Left forelimb (tissue), 1 donor: Measurements from ENCODE around the gene CCAR1.
"Not testable (repeated sequence)": the region's sequence is repeated elsewhere in the genome, so short reads cannot be mapped to it uniquely, and the experiment has no call there.

Experiments
- DNase-seq: peaks from one replicate; pipeline ENCODE4 v3.0.0-alpha.2; 2018; ENCODE audit warnings: low spot score

The CCAR1 gene

GRCh38 chr10:68720793-68721672 lies at the start of gene CCAR1:
Gene CCAR1 (plus strand): TSS chr10:68721239. CDS start chr10:68722505, 1,266 bp downstream.
- DNase-seq, result peak; percentile 98

DNA sequence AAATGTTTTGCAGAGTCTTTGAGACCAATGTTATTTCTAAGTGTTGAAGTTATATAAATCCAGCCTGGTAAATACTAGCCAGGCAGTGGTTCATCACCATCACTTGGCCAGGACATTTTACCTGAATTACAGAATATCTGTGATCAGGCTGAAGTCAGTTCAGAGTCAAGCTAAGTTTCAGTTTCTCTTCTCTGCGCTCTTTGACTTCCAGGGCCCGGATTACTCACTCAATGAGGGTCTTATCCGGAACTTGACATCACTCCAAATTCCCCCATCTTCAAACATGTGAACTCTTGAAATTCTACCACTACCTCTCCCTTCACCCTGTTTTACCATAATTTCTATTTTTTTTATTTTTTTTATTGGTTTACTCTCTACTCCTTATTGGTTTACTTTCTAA lies 36.6 kb upstream of the CCAR1 start:
- no peak for DNase-seq

DNA sequence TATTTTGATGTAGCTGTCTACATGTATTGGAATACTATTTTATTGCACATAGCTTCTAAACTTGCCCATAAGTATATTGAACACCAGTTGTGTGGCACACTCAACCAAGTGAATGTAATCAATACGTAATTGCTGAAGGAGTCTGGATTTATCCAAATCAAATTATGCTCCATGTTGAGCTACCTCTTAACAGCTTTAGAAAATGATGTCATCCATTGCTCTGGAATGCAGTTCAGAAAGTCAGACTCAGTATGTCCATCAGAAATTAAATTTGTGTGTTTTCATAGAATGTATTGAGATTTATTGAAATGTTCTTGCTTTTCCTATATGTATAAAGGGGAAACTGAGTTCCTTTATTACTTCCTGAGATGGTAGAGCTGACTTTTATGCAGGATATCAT lies 25.0 kb upstream of the CCAR1 start:
- DNase-seq, result no peak

- no peak for DNase-seq
Measured at GRCh38 chr10:68697106-68697505, 23.9 kb upstream of the CCAR1 start.

GRCh38 chr10:68700197-68700596 lies 20.8 kb upstream of the CCAR1 start:
- DNase-seq, result no peak

DNA sequence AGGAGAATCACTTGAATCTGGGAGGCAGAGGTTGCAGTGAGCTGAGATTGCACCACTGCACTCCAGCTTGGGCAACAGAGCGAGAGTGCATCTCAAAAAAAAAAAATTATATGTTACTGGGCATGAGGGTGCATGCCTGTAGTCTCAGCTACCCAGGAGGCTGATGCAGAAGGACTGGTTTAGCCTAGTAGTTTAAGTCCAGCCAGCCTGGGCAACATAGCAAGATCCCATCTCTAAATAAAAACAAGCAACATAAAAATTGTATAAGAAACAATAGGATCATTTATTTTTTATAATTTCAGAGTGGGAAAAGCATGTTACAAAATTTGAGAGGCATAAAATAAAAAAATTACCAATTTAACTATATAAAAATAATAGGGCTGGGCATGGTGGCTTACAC lies 15.5 kb upstream of the CCAR1 start:
- no peak for DNase-seq

- DNase-seq, result not testable (repeated sequence)
Measured at GRCh38 chr10:68708987-68709386, 12.1 kb upstream of the CCAR1 start.

DNA sequence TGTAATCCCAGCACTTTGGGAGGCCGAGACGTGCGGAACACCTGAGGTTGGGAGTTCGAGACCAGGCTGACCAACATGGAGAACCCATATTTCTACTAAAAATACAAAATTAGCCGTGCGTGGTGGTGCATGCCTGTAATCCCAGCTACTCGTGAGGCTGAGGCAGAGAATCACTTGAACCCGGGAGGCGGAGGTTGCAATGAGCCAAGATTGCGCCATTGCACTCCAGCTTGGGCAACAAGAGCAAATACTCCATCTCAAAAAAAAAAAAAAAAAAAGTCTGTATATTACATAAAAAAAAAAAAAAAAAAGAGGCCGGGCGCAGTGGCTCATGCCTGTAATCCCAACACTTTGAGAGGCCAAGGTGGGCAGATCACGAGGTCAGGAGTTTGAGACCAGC lies 8.0 kb upstream of the CCAR1 start:
- not testable (repeated sequence) for DNase-seq

DNA sequence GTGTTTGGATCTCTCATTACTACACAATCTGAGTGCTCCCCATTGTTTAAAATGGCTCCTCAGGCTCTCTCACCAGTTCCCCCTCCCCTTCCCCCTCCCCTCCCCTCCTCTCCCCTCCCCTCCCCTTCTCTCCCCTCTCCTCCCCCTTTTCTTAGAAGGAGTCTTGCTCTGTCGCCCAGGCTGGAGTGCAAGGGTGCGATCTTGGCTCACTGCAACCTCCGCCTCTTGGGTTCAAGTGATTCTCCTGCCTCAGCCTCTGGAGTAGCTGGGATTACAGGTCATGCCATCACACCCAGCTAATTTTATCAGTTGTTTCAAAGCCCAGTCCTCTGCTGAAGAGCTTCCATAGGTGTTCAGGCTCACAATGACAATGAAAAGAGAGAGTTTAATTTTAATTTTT lies 3.6 kb upstream of the CCAR1 start:
- no peak for DNase-seq

DNA sequence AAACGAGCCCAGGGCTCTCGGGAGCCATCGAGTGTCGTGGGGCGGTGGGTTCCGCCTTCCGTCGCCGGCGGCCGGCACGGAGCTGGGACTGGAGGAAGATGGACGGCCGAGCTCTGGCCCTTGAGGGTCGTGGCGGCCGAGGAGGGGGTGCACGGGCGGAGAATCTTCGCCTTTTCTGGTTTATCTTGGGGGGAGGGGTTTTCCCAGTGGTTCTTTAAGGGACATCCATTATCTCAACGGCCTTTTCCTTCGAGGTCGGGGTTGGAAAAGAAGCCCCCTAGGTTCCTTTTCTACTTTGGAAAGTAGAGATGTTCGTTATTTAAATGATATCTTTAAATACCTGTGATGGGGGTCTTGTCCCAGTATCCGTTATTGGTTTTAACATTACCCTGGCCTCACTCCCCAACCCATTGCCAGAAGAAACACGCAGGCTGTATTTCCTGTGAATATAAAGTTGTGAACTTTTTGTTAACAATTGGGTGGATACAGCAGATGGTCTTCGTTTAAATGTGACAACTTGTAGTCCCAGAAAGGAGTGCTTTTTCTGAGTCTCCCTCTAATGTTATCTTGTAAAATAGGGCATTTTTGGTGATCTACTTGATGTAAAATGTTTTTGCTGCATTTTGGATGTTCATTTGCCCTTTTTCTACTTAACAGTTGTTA lies 765 bp downstream of the CCAR1 start:
- no peak for DNase-seq

- DNase-seq, result no peak
Measured at GRCh38 chr10:68725016-68725415, 4.0 kb downstream of the CCAR1 start.

DNA sequence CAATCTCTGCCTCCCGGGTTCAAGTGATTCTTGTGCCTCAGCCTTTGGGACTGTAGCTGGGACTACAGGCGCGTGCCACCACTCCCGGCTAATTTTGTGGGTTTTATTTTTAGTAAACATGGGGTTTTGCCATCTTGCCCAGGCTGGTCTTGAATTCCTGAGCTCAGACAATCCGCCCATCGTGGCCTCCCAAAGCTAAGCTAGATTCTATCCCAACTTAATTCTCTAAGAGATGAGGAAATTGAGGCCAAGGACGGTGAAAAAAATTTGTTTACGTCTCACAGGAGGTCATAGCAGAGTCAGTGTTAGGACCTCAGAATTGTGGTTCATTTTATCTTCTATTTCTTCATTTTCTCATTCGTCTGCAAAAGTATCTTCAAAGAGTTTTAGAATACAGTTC lies 6.1 kb downstream of the CCAR1 start:
- DNase-seq, result no peak

DNA sequence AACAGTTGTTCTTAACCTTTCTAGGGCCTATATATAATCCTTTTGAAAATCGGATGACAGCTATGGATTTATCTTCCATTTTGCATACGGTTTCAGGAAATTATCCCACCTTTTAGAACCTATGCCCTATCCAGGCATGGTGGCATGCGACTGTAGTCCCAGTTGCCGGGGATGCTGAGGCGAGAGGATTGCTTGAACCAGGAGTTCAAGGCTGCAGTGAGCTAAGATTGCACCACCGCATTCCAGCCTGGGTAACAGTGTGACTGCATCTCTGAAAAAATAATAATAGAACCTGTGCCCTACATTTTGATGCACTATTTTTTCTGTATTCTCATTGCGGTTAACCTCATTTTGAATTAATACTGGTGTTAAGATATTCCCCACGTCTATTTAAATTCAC lies 11.6 kb downstream of the CCAR1 start:
- DNase-seq, result no peak

DNA sequence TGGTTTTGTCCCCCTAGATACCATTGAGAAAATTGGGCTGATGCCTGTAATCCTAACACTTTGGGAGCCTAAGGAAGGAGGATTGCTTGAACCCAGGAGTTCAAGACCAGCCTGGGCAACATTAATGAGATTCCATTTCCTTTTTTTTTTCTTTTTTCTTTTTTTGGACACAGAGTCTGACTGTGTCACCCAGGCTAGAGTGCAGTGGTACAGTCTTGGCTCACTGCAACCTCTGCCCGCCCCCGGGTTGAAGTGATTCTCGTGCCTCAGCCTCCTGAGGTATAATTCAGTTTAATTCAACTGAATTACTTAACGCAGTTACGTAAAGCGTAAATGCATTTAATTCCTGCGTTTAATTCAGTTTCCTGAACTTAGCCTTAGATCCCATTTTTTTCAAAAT lies 13.3 kb downstream of the CCAR1 start:
- DNase-seq, result no peak

GRCh38 chr10:68735119-68735518 lies 14.1 kb downstream of the CCAR1 start:
- no peak for DNase-seq

DNA sequence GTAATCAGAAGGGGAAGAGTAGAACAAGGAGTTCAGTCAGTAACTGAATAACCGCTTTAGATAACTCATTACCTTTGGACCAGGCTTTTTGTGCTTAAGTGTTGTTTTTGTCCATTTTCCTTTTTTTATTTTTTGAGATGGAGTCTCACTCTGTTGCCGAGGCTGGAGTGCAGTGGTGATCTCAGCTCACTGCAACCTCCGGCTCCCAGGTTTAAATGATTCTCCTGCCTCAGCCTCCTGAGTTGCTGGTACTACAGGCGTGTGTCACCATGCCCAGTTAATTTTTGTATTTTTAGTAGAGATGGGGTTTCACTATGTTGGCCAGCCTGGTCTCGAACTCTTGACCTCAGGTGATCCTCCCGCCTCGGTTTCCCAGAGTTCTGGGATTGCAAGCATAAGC lies 14.7 kb downstream of the CCAR1 start:
- not testable (repeated sequence) for DNase-seq

- DNase-seq, result not testable (repeated sequence)
Measured at GRCh38 chr10:68740676-68741075, 19.6 kb downstream of the CCAR1 start.

- no peak for DNase-seq
Measured at GRCh38 chr10:68742397-68742796, 21.4 kb downstream of the CCAR1 start.

DNA sequence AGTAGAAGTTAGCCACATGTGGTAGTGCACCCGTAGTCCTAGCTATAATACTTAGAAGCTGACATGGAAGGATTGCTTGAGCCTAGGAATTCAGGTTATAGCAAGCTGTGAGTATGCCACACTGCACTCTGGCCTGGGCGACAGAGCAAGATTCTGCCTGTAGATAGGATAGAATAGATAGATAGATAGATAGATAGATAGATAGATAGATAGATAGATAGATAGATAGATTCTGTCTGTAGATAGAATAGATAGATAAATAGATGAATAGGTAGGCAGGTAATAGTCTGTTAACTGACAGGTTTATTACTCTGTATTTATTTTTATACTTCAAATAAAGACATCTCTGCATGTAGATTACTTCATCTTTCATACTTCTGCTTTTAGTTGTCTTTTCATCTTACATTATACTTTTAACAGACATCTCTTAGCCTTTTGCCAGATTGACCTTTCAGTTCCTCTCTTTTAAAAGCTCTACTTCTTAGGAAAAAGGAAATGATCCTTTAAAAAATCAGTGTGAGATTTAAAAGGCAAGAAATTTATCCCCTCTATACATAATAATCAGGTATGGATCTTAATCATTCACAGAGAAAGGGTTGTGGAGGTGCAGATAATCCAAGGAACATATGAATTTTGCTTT lies 31.8 kb downstream of the CCAR1 start:
- DNase-seq, result no peak

GRCh38 chr10:68756246-68756645 lies 35.2 kb downstream of the CCAR1 start:
- no peak for DNase-seq

DNA sequence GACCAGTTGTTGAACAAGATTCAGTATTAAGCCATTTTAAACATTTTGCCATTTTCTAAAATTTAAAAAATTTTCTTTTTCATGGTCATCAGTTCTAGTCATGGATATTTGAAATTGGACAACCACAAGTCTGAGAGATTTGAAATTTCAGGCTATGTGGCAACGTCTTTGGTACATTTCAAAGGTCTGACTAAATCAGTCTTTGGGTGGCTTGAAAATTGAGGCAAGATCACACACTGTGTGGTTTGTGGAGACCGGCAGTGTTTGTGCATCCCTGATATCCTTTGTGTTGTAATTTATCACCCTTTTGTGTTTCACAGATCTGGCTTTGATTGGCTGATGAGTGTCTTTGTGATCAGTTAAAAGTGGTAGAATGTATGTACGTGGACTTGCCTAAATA lies 35.7 kb downstream of the CCAR1 start:
- no peak for DNase-seq

DNA sequence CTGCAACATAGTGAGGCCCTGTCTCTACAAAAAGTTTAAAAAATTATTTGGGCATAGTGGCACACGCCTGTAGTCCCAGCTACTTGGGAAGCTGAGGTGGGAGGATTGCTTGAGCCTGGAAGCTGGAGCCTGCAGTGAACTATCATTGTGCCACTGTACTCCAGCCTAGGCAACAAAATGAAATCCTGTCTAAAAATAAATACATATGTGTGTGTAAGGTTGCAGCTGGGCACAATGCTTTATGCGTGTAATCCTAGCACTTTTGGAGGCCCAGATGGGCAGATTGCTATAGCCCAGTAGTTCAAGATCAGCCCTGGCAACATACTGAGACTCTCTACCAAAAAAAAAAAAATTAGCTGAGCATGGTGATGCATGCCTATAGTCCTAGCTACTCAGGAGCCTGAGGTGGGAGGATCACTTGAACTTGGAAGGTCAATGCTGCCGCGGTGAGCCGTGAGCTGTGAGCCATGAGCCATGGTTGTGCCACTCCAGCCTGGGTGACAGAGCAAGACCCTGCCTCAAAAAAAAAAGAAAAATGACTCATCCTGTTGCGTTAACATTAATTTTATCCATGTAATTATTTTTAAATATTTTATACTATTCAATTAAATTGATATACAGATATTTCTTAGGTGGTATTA lies 38.3 kb downstream of the CCAR1 start:
- DNase-seq, result no peak

GRCh38 chr10:68759967-68760366 lies 38.9 kb downstream of the CCAR1 start:
- DNase-seq, result no peak
